Embryonic facial prominence (tissue), 1 donor: ENCODE results near the gene ABHD13.
"Not testable (repeated sequence)": the region's sequence is repeated elsewhere in the genome, so short reads cannot be mapped to it uniquely, and the experiment has no call there.

Source experiments
- DNase-seq: peaks from one replicate; pipeline ENCODE4 v3.0.0-alpha.2; 2016; ENCODE audit errors: extremely low spot score

Gene ABHD13

DNA sequence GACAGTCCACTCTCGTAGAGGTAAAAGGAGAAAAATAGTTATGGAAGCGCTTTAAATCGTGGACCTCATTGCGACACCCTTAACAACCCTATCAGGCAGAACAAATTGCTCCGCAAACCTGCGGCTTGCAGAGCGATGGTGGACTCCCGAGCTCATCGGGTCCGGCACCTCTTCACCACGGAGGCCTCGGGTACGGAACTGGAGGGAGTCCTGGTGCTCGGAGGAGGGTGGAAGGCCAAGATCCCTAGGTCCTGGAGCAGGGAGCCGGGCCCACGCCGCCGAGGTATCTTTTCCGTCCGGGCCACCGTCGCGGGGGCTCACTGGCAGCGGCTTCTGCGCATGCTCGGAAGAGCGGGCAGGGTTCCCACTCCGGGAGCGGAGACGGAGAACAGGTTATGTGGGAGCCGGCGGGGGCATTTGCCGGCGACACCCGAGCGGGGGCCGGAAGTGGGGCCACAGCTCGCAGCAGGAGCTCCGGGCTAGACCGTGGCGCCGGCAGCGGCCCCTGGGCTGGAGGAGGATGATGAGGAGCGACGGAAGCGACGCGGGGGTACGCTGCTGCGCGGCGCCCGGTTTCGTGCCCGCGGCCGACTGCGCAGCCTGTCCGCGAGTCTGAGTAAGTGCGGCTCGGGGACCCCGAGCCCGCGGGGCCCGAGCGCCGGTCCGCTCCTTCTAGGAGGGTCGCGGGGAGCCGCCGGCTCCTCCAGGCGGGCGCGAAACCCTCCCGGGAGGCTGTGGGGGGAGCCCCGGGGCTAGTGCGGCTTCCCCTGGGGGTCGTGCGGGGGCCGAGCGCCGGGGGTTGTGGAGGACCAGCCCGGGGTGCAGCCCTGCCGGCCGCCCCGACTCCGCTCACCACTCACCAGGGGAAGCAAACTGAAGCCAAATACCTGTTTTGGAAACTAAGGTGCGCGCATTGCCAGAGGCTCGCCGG lies at the start of gene ABHD13:
ABHD13 (plus strand) TSS at position 349 of the 931 bp plus-strand sequence. CDS start 10,827 bp downstream, outside the sequence.
- DNase-seq: peak; percentile 83

DNA sequence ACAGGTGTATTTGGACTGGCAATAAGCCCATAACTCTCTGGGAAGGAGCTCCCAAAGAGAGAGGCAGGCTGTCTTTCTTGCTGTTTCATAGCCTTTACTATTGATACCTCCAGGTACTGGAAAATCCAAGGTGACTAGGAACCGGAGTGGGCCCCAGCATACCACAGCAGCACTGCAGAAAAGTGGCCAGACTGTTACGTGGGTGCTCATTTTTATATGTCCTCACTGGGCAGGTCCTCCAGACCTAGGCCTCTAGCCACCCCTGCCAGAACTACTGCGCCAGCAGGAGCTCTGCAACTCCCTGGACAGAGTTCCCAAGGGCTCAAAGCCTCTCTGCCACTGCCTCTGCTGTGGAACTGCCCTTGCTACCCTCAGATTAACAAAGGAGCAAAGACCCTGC lies 49.3 kb upstream of the ABHD13 start:
- no peak for DNase-seq

DNA sequence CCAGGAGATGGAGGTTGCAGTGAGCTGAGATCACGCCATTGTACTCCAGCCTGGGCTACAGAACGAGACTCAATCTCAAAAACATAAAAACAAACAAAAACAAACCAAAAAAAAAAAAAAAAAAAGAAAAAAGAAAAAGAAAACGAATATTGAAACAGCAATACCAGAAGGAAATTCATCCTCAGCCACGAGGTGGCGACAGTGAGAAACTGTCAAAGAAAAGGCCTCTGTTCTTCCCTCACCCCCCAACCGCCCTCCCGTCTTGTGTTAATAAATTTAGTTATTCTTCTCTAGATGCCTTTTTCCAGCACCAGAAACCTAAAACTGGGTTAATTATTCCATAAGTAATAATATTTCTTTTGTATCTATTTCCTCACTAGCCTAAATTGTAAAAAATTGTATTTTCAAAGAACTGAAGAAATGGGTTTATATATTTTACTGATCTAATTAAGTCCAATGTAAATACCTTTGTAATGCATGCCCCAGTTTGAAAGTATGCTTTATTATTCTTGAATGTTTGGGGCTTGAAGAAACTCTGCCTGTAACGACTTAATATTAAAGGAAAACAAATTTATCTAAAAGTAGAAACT lies 41.4 kb upstream of the ABHD13 start:
- no peak for DNase-seq

DNA sequence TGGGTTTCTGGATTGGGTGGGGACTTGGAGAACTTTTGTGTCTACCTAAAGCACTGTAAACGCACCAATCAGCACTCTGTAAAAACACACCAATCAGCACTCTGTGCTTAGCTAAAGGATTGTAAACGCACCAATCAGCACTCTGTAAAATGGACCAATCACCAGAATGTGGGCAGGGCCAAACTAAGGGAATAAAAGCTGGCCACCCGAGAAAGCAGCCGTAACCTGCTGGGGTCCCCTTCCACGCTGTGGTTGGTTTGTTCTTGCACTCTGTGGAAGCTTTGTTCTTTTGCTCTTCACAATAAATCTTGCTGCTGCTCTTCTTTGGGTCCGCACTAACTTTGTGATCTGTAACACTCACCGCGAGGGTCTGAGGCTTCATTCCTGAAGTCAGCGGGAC lies 40.1 kb upstream of the ABHD13 start:
- no peak for DNase-seq

DNA sequence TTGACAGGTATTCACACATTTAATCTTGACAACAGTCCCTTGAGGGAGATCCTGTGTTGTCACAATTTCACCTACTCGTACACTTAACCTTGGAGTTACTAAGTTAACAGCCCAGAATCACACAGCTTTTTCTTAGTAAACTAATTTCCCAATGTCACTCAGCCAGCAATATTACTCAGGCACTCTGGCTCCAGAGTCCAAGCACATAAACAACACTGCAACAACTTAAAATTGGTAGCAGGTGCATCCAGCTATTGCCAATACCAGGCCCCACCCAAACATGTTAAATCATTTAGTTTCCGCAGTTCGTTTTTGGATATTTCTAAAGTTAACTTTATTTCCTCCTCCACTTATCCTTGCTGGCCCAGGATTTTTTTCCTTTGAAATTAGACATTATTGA lies 35.5 kb upstream of the ABHD13 start:
- DNase-seq: no peak

DNA sequence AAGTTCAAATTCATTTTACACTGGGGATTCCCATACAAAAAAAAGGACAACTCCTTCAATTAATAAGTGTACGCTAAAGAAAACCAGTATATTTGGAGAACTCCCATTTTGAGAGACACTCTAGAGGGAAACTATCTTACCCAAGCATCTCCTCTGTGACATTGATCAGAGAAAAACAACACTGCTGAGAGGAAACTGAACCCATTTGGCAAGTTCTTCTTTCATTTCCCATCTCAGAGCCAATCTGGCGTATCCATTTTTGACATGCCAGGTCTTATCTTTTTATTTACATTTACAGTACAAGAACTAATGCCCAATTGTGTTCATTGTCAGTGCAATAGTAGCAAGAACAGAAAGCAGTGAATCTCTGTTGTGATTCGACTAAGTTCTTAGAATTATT lies 33.0 kb upstream of the ABHD13 start:
- no peak for DNase-seq

DNA sequence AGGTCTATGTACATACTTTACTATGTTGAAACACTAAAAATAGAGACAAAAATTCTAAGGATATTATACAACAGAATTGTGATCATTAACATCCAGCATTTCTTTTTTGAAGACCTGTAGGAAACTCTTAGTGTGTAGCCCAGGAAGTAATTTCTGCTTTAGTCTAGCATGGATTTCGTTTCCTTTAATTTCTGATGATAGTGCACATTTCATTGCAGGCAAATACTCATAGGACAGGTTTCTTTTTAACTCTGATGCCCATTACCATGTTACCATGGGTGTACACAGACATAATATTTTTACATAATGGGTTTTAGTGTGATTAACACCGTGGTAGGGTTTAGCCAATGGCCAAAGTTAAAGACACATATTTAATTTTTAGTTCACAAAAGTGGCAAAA lies 29.9 kb upstream of the ABHD13 start:
- no peak for DNase-seq

DNA sequence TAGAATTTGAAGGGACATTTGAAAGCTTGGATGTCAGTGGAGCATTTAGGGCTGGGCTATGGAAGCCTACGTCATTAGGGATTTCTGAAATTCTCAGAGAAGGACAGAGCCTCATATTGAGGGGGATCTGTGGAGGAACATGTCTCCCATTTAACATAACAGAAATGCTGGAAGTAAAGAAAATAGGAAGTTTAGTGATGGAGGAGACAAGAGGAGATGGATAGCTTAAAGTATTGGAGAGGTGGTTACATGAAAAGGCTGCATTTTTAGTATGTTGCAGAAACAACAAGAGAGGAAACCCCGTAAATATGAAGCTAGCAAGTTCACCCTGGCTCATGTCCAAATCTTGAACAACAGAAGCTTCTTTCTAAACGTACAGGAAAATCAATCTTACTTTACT lies 27.3 kb upstream of the ABHD13 start:
- DNase-seq: no peak

DNA sequence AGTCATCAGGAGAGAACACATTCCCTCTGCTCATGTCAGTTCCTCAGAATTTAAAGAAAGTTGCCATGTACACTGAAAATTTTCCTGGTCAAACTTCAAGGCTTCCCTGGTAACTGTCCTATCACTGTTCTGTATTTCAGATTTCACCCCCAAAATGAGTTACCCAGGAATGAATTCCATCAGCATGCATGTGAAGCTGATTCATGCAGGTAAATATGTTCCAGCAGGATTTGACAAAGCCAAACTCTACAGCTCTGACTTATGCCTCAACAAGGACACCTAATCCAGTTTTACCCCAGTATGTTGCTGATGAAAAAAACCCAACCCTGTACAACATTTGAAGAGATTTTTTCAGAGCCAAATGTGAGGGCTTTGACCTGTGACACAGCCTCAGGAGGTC lies 24.4 kb upstream of the ABHD13 start:
- DNase-seq: no peak

DNA sequence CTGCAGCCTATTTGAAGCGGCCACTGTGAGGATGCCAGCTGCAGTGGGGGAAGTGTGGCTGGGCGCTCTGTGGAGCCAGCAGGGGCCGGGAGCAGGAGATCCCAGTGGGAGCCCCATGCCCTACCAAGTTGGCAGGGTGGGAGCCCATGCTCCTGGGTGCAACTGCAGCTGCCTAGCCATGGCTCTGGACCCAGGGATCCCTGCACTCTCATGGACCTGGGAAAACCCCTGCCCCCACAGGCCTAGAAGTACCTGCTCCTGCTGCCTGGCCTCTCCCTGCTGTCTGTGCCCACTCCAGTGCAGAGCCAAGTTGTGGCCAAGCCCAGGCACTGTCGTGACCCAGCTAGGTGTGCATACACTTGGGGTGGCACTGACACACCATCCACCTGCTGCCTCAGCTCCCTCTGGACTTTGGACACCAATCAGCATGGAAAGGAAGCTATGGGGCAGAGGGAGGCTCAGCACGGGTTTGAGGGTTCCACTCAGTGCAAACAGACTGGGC lies 23.7 kb upstream of the ABHD13 start:
- no peak for DNase-seq

DNA sequence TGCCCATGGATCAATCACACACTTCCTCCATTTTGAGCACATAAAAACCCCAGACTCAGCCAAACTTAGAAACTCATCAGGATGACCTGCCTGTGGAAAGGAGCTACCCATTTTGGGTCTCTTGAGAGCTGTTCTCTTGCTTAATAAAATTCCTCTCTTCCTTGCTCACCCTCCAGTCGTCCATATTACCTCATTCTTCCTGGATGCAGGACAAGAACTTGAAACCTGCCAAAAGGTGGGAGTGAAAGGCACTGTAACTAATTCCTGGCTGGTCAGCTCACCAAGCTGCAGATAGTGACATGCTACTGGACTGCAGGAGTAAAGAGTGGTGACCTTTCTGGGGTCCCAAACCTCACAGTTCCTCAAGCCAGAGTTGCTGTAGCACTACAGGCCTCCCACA lies 23.0 kb upstream of the ABHD13 start:
- no peak for DNase-seq

DNA sequence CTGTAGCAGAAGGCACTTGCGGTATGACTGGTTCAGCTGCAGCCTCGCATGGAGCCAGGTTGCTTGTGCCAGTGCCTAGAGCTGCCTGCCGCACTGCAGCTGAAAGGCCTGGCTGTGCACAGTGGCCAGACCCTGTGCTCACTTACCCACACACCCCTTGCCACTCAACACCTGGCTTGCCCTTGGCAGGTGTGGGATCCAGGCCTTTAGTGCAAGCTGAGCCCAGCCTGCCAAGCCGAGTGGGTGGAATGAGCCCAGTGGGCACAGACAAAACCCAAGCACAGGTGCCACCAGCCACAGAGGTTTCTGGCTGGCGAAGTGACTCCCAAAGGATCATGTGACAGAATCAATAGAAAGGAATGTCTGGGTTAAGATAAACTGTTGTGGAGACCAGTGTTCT lies 22.3 kb upstream of the ABHD13 start:
- DNase-seq: no peak

DNA sequence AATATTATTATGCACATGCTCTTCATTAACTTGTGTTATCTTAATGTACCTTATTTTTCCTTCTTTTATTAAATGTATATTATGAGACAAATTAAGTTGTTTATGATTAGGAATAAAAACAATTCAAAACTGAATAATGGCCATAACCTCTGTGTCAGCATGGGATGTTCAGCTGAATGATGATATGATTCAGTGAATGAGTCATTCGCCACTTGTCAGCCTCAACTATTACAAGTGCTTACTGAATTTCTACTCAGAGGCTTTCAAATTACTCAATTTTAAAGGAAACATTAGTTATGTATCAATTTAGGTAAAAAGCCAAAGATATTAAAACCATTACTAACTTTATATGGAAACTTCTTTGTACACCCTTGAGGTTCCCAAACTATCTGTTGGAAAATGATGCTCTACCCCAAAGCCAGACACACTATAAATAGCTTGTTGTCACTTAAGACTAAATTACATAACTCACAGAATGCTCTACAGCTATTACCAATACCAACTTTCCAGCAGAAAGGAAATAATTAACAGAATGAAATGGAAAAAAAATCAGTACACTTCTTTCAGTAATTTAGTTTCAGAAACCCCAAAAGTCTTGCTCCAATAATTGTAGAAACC lies 17.3 kb upstream of the ABHD13 start:
- DNase-seq: no peak

DNA sequence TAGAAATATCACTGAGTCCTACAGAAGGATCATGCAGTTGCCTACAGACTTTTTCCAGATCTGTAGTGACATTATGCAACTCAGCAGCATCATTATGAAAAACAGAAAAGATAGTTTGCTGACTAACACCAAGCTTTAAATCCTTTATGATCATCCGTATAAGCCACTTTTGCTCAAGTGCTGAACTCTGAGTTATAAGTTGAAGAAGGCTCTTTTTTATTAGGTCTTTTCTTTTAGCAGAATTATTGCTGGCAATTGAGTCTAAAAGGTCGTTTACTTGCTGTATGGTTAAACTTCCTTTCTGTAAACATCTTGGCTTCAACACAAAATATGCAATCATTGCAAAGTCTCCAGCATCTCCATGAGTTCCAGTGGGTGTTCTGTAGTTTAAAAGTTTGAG lies 7.6 kb upstream of the ABHD13 start:
- DNase-seq: no peak

DNA sequence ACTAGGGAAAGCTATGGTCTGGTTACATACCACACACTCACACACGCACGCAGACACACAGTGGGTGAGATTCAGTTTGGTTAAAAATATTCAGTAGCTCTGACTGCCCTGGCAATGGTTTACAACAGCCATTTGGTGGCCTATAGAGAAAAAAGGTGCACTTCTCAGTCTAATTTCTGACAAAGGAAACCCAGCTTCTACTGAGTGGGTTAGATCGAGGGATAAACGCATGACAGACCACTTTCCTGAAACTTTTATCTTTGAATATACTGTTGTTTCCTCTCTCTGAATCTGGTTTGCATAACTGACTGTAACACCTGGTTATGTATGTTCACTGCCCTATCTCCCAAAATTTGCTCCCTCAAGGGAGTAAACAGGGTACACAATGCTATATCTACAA lies 5.3 kb upstream of the ABHD13 start:
- no peak for DNase-seq

DNA sequence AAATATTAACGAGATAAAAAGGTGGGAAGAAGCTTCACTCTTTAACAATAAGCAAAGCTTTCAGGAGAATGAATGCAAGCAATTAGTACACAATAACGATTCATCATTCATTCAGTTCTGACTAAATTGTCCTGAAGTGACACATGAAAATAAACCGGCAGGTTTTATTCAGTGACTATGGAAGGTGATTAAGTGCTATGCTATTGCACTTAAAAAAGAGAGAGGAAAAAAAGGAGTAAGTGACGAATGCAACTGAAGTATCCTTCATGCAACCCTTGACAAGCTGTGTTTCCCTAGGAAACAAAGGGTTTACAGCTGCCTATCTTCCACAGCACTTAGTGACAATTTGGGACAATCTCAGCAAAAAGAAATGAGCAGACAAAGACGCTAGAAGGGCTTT lies 4.2 kb upstream of the ABHD13 start:
- no peak for DNase-seq

DNA sequence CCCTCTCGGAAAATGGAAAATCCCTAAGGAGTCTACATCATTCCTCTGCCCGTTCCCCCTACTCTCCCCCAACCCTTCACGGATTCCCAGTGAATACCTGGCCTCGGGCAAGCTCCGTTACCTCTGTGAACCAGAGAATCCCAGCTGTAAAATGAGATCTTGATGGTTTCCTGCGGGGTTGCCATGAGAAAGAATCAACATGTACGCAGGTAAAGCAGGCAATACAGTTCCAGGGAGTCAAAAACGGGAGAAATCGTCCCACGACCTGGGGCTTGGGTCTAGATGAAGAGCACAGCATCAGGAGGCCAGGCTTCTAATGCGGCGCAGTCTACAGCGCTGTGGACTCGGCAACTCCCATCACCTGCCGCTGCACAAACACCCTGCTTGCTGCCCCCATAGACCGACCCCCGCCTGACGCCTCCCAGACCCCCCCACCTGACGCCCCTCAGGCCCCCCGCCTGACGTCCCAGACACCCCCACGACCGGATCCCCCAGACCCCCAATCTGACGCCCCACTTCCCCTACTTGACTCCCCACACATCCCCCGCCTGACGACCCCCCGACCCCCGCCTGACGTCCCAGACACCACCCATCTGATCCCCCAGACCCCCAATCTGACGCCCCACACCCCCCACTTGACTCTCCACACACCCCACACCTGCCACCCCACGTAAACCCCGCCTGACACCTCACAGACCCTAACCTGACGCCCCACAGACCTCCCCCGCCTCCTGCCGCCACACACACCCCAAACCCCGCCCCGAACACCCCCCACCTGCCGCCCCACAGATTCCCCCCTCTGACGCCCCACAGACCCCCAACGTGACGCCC lies 3.5 kb upstream of the ABHD13 start:
- DNase-seq: no peak

DNA sequence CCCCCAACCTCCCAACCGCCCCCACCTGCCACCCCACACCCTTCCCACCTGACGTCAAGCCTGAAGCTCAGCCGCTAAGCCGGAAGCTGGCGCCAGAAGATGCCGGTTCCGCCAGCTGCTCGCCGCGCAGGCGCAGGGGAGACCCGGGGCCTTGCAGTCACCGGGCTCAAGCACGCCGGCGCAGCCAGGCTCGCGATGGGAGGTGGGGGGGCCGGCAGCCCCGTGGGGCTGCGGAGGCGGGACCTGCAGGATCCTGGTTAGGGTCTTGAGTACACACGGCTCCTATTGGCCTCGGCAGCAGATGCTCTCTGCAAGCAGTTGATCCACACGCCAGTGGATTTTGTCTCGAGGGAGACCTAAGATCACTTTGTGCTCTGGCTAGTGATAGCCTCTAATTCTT lies 2.8 kb upstream of the ABHD13 start, which contains the start of gene LIG4:
LIG4 (minus strand) TSS at position 101 of the 400 bp plus-strand sequence. CDS start 4,268 bp downstream, outside the sequence.
- DNase-seq: peak; percentile 84

DNA sequence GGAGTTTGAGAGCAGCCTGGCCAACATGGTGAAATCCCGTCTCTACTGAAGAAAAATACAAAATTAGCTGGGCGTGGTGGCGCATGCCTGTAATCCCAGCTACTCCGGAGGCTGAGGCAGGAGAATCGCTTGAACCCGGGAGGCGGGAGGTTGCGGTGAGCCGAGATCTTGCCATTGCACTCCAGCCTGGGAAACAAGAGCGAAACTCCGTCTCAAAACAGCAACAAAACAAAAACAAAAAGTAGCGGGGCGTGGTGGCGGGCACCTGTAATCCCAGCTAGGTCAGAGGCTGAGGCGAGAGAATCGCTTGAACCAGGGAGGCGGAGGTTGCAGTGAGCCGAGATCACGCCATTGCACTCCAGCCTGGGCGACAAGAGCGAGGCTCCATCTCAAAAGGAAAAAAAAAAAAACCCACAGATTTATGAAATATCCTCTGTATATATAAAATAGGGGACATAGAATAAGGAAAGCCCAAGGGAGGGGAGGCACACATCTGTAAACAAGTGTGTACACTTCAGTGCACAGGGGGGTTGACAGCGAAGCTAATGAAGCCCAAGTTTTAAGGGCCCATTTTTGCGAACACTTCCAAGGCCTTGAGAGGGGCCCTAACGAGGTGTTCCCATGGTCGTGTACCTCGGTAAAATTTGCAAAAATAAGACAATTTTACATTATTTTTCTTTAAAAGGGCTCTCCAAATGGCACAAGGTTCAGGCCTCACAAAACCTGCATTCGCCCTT lies 717 bp upstream of the ABHD13 start:
- not testable (repeated sequence) for DNase-seq

DNA sequence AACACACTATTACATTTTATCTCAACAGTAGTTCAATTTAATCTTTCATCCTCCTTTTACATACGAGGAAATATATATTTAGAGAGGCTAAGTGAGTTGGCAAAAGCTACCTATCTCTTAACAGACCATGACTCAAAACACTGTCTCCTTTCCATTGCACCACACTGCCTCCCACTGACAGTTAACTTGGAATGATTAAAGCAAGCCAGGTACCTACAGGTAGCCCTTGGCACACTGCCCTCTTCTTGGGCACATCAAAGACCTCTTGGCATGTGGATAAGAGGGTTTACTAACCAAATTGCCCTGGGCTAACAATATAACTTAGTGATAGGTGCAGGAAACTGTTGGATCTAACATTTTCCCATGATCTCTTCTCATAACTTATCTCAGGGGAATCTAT lies 1.8 kb downstream of the ABHD13 start:
- no peak for DNase-seq
